ENCODE measurements around the gene TGFBR2. TPM values are rescaled to one million over a fixed set of nuclear protein-coding genes. Genes with fewer than 3 reads are reported as not detected.

The TGFBR2 gene
- total and polyA plus RNA-seq, 10 of the 15 experiments (the other 5 are each of a cell fraction or from before 2014, with no cell fraction given), result 0.02 to 0.98 (median 0.18) TPM; not detected in 1

- TF ChIP-seq, protein P1, sequence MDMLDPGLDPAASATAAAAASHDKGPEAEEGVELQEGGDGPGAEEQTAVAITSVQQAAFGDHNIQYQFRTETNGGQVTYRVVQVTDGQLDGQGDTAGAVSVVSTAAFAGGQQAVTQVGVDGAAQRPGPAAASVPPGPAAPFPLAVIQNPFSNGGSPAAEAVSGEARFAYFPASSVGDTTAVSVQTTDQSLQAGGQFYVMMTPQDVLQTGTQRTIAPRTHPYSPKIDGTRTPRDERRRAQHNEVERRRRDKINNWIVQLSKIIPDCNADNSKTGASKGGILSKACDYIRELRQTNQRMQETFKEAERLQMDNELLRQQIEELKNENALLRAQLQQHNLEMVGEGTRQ (IDR thresholded peaks at IDR 0.05; ENCODE audit: borderline replicate concordance, low read depth, low read length), result no peak
- TF ChIP-seq RCOR1 (conservative IDR thresholded peaks at IDR 0.05; ENCODE audit: low read depth, low read length), result no peak
- TF ChIP-seq KDM1A (IDR thresholded peaks at IDR 0.05; ENCODE audit: borderline replicate concordance), result no peak
- no peak for TF ChIP-seq JUND (IDR thresholded peaks at IDR 0.05; ENCODE audit: low read depth, low read length)
Measured at GRCh38 chr3:30695302-30696061, 89.1 kb downstream of the TGFBR2 start (continued).

DNA sequence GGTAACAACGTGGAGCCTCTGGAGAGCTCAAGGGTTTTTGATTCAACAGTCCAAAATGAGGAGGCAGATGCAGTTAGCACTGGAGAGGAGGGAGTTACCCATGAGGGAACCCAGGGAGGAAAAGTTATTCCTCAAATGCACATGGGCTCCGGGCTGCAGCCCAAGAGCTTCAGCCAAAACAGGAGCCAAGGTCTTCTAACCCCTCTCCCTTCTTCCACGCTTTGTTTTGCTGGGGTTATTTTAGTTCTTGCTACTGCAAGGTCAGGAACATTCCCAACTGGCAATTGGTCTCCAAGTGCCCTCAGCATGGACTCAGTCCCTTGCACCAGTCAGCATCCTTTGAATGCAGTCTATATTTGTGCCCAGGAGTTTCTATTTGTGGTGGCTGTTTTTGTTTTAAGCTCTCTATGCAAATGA lies 90.0 kb downstream of the TGFBR2 start:
- ChIA-PET POLR2A (interaction anchor here (0.6 kb wide), 1 partner anchor 18 kb away, joined by 5 read pairs; no protein-coding TSS in a partner anchor), SMC1A (ENCODE audit: uncharacterized antibody, unreplicated experiment) (interaction anchor here (1.0 to 5.7 kb wide), 3 partner anchors 98 to 654 kb away, joined by 3 to 28 read pairs (median 3); no protein-coding TSS in a partner anchor), CTCF (interaction anchor here (0.5 to 2.0 kb wide), 2 partner anchors 499 to 623 kb away, joined by 4 to 5 read pairs; no protein-coding TSS in a partner anchor), RAD21 (ENCODE audit: unreplicated experiment) (interaction anchor here (1.7 kb wide), 1 partner anchor 653 kb away, joined by 5 read pairs; no protein-coding TSS in a partner anchor)
- in situ Hi-C loops (cut with MboI), result loop anchor here (10.0 kb wide), 2 partner anchors 592 to 672 kb away; no protein-coding TSS in a partner anchor
- Histone ChIP-seq H3K9ac (ENCODE audit: control insufficient read depth, insufficient read depth, low read length) (no peak overlapping the region), H3K9me3 (replicated peaks; ENCODE audit: control insufficient read depth, insufficient read depth, low read length) (no peaks in the 10 kb centered on the region), H4K20me1 (ENCODE audit: control insufficient read depth, insufficient read depth) (no peaks in the 10 kb centered on the region), H3K4me3 (no peak overlapping the region), H3K4me1 (ENCODE audit: control insufficient read depth, insufficient read depth, low read length) (no peaks in the 10 kb centered on the region), H3K36me3 (ENCODE audit: control insufficient read depth in 2 of 2, insufficient read depth in 2 of 2, low read length in 1 of 2) (no peaks in the 10 kb centered on the region), H3K4me2 (ENCODE audit: control insufficient read depth, insufficient read depth) (no peak overlapping the region), H3K79me2 (ENCODE audit: control insufficient read depth, insufficient read depth, low read length) (no peaks in the 10 kb centered on the region), H3K27me3 (replicated peaks in 1 of 2; ENCODE audit: control insufficient read depth in 2 of 2, insufficient read depth in 2 of 2, low read length in 1 of 2) (no peaks in the 10 kb centered on the region), H2AFZ (ENCODE audit: control insufficient read depth, low read depth, low read length) (no peak overlapping the region), H3K27ac (ENCODE audit: control insufficient read depth, insufficient read depth) (no peak overlapping the region)
- BruUV-seq (replicated peaks), result no TSS peak
- WGBS (ENCODE audit: insufficient coverage, insufficient replicate concordance, low lambda C conversion rate, missing lambda C conversion rate), result 25% methylated on average over 3 of the region's 3 CpGs
- FAIRE-seq (no peak), ATAC-seq (no peak), DNase-seq (ENCODE audit: low read depth, low spot score) (no peak)
- TF ChIP-seq SIX5 (IDR thresholded peaks at IDR 0.05; ENCODE audit: low read depth, low read length, severe bottlenecking) (no peak), TBL1XR1 (IDR thresholded peaks at IDR 0.05; ENCODE audit: low read depth, low read length) (no peak), ZNF274 (IDR thresholded peaks at IDR 0.05; ENCODE audit: insufficient read depth, insufficient read length) (no peak), SMARCA5 (IDR thresholded peaks at IDR 0.05) (no peak), KDM1A (IDR thresholded peaks at IDR 0.05; ENCODE audit: borderline replicate concordance) (no peak), ZBTB40 (IDR thresholded peaks at IDR 0.05; ENCODE audit: borderline replicate concordance) (no peak), CHD2 (IDR thresholded peaks at IDR 0.05; ENCODE audit: borderline replicate concordance, low read depth, low read length) (no peak), SUPT20H (IDR thresholded peaks at IDR 0.05; ENCODE audit: borderline replicate concordance, control insufficient read depth, low read depth, low read length) (no peak), MYB (IDR thresholded peaks at IDR 0.05; ENCODE audit: borderline replicate concordance, low read depth, low read length) (no peak), HSF1 (IDR thresholded peaks at IDR 0.05; ENCODE audit: low read depth, low read length) (no peak), TCF7 (IDR thresholded peaks at IDR 0.05; ENCODE audit: borderline replicate concordance) (no peak)
- intact Hi-C loops (cut with micrococcal nuclease; ENCODE audit: unreplicated experiment), result loop anchor here (10.0 kb wide), 1 partner anchor 252 kb away; no protein-coding TSS in a partner anchor
